ENCODE results near the gene TM9SF3.

- TF ChIP-seq CTCF (IDR thresholded peaks at IDR 0.05) = no peak
- TF ChIP-seq EZH2 (IDR thresholded peaks at IDR 0.05; ENCODE audit: borderline replicate concordance, insufficient read depth, low read depth, low read length, poor library complexity, severe bottlenecking) = no peak
Observed at GRCh38 chr10:96493871-96494525, 92.8 kb downstream of the TM9SF3 start.
